Measurements from ENCODE around the gene CASZ1.

CASZ1 gene

DNA sequence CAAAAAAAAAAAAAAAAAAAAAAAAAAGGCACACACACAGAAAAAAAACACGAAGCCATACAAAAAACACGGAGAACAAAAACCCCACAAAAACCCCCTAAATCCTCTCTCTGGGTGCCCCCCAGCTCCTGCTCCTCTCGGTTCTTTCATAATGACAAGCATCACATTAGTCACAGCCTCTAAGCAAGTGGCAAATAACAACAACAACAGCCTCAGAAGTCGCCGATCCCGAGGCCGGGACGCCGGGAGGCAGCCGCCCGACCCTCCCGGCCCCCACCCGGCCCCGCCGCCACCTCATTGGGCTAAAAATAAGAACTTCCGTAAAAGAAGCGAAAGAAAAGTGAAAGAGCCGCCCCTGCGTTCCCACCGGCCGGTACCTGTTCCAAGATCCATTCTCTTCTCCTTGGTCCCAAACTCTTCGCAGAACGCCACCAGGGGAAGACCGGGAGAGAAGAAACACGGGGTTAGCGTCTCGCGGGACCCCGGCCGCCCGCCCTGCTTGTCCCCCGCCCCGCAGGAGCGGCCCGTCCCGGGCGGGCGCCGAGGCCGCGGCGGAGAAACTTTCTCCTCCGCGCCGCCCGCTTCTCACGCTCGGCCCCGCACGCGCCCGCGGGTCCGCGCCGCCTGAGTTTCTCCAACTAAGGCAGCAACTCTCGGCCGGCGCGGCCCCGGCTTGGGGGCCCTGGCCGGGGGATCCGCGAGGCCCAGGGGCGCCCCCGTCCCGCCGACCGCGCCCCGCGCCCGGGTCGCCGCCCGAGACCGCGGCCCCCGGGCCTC, 102.8 kb downstream of the CASZ1 start:
- intact Hi-C loops (cut with DNase I): loop anchor here (5.0 to 10.0 kb wide), 2 partner anchors 174 to 869 kb away; partner anchors contain the start of gene CLSTN1
- DNase-seq: peak in 2 of 10 donors; percentile 10 to 28

DNA sequence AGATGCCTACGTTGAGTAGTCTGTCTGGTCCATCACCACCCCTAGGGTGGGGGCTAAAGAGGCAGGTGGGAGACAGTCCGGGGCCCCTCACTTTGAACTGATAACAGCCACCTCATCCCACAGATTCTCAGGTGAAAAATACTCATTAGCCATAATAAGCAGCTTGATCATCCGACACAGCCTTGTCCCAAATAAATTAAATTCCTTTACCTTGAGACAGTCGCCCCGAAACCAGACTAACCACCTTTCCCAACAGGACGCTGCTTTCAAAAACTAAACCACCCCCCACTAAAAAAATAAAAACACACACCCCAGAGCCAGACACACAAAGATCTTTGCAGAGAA, 103.3 kb downstream of the CASZ1 start:
- intact Hi-C loops (cut with DNase I): loop anchor here (5.0 to 10.0 kb wide), 2 partner anchors 174 to 868 kb away; partner anchors contain the start of gene CLSTN1
- DNase-seq: no peak

DNA sequence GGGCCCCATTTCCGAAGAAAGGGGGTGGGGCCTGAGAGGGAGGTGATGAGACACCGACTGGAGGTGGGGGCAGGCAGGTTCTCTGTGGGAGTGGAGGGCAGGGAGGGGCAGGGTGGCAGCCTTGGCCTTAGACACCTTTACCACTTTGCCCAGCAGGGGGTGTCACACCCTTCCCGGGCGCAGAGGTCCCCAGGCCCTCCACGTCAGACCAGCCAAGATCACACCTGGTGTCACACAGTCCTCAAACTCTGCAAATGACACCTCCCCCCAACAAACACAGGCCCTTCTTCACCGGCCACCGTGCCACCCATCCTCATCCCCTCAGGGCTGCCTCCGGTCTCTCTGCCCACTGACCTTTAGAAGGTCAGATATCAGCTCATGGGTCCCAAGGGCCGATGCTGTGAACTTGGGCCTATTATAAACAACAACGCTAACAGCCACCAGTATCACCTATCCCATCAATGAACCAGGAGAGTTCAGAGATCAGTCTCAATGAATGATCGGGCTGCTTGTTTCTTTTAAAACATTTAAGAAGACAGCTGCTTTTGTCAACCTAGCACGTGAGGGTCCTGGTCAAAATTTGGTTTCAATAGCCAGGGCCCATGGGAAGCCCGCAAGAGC, 103.9 kb downstream of the CASZ1 start:
- DNase-seq: no peak
- intact Hi-C loops (cut with DNase I): loop anchor here (5.0 to 10.0 kb wide), 2 partner anchors 175 to 868 kb away; partner anchors contain the start of gene CLSTN1

DNA sequence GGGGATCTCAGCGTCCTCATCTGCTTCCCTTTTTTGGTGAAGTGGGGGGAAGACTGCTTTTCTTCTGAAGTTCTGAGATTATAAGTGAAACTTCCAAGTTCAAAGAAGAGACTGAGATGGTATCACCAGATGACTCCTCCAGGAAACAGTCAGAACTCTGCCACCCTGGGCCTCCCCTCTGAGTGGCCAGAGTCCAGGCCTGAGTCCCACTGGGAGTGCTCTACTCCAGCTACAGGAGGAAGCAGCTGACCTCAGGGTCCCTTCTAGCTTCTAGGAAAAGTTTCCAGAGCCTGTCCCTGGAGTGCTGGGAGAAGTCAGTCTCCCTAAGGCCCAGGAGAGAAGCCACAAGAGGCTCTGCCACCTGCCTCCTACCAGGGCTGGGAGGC, 104.7 kb downstream of the CASZ1 start:
- no peak for DNase-seq
- intact Hi-C loops (cut with DNase I): loop anchor here (5.0 to 10.0 kb wide), 2 partner anchors 176 to 867 kb away; partner anchors contain the start of gene CLSTN1

DNA sequence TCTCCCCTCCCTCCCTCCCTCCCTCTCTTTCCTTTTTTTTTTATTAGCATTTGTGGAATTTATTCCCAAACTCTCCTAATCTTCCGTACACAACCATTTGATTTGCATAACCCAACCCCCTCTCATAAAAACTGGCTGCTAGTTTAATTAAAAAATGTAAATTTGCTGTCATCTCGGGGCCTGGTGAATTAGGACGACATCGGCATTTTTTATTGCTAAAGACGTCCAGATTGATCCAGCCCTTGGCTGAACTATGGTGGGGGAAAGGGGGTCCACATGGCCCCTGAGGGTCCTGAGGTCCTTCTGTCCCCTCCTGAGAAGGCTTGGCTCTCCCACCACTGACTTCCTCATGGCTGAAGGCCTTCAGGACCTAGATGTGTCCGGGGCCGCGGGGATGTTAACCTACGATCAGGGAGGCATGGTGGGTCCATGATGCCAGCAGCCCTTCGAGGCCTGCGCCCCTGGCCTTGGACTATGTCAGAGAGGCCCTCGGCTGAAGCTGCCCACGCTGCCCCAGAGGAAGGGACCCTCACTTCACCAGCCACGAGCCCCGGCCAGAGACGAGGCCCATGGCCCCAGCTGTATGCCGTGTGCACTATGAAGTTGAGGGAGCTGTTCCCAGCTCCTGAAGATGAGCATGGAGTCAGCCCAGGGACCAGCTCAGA, 105.2 kb downstream of the CASZ1 start:
- intact Hi-C loops (cut with DNase I): loop anchor here (5.0 to 10.0 kb wide), 2 partner anchors 176 to 866 kb away; partner anchors contain the start of gene CLSTN1
- DNase-seq: no peak

DNA sequence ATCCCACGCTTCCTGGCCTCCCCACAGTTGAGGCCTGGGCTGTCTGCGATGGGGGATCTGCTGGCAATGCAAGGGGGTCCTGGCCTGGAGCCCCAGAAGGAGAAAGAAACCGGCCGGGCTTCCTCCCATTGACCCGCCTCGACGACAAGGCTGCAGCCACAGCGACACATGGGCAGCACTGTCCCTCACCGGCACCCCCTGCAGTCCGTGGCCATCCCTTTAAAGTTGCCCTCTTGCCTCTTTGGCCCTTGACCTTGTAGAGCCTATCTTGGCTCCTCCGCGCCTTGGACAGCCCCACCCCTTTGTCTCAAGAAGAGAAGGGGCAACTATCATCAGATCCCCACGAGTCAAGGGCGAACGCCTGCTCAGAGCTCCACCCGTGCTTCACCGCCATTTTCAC, 106.0 kb downstream of the CASZ1 start:
- intact Hi-C loops (cut with DNase I): loop anchor here (5.0 to 10.0 kb wide), 2 partner anchors 177 to 866 kb away; partner anchors contain the start of gene CLSTN1

DNA sequence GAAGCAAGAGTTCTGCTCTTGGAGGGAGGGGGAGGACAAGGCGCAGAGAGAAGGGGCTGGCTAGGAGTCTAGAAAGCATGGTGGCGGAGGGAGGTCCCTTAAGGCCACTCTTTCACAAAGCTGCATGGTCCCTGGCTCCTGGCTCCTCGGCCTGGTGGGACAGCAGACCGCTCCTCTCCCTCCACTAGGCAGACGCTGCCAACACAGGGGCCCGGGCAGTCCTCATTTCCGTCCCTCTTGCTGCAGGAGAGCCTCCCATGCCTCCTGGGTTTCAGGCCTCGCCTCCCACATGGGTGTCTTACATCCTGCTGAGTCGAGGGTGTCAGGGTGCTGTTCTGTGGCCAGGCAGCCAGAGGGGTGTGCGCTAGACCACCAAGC, 108.0 kb downstream of the CASZ1 start:
- DNase-seq: no peak
- intact Hi-C loops (cut with DNase I): no loop called here

More for the DNA sequence above, 106.0 kb downstream of the CASZ1 start:
- no peak for DNase-seq

DNA sequence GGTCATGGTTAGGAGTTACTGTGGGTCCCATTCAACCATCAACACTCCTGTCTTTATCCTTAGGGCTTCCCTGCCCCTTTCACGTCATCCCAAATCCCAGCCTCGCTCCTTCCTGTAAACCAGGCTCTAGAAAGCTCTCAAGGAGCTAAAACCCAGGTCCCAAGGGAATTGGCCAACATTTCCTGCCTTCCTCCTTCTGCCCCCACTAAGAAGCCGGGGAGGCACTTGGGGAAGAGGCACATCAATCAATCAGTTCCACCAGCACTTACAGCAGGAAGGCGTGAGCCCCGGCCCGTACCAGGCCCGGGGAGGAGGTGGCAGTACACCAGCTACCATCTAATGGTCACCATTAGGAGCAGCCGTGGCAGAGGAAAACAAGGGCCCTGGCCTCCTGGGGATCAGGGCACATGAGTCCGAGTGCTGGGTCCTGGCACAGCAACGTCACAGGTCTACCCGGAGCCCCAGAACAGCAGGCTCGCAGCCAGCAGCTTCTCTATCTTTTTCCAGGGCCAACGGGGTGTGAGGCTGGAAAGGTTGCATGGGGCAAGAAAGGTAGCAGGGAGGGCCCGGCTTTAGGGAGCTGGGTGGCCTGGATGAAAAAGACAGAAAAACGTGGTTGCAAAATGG, 108.6 kb downstream of the CASZ1 start:
- intact Hi-C loops (cut with DNase I): no loop called here
- no peak for DNase-seq

DNA sequence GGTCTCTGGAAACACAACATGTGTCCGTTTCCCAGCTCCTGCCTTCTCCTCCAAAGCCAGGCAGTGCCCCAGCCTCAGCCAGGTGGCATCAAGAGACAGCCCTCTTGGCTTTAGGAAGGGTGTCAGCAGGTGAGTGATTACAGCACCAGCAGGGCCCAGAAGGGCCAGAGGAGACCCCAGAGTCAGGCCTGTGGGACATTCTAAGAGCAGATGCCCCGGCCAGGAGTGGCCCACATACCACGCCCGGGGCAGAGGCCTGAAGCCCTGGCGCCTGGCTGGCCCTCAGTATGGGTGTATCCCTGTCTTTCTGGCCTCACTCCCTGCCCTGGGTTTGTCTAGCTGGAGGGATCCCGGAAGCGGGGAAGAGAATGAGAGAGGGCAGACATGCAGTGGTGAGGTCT, 109.2 kb downstream of the CASZ1 start:
- no peak for DNase-seq
- intact Hi-C loops (cut with DNase I): no loop called here

DNA sequence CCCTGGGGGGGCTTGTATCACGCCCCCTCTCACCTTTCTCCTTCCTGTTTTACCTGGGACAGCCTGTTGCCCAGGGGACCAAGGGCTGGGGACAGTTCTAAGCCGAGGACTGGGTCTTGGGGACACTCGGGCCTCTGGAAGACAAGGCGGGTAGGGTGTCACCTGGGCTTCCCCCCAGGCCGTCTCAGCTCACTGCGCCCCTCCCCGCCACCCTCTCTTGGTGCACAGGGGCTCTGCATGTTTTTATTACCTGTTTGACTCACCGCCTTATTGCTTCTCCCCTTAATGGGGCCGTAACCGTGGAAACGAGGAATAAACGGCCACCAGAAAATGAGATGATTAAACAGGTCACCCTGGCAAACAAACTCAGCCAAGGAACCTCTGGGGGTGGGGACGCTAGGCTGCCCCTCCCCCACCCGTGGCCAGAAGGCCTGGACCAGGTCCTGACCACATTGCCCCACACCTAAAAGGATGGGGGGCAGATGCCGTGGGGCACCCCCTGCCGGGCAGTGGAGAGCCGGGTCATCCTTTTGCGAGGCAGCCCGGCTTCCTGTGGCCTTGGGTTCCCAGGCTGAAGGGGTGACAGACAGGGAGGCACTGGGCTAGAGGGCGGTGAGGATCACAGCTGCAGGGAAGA, 109.9 kb downstream of the CASZ1 start:
- DNase-seq: no peak
- intact Hi-C loops (cut with DNase I): no loop called here

DNA sequence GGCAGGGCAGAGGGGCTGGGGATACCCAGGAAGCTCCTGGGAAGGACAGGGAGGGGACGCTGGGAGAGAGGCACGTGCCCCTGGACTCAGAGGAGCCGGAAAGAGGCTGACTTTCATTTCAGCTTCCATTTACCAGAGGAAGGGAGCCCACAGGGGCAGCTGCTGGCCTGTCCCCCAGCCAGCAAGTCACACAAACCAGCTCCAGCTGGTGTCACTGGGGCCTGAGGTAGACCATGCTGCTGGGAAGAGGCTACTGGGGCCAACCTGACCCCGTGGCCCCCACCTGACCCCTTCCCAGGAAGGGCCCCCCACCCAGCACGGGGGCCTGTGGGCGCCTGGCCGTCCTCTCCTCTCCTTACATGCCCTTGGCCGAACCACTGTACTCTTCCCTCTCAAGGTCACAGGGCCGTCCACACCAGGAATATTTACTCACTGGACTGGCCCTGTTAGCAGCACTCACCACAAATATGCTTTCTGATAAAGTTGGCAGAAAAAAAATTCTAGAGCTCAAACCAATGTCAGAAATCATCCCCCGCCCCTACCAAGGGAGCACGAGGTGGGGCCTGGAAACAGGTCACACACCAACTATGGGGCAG, 110.5 kb downstream of the CASZ1 start:
- intact Hi-C loops (cut with DNase I): no loop called here
- no peak for DNase-seq

DNA sequence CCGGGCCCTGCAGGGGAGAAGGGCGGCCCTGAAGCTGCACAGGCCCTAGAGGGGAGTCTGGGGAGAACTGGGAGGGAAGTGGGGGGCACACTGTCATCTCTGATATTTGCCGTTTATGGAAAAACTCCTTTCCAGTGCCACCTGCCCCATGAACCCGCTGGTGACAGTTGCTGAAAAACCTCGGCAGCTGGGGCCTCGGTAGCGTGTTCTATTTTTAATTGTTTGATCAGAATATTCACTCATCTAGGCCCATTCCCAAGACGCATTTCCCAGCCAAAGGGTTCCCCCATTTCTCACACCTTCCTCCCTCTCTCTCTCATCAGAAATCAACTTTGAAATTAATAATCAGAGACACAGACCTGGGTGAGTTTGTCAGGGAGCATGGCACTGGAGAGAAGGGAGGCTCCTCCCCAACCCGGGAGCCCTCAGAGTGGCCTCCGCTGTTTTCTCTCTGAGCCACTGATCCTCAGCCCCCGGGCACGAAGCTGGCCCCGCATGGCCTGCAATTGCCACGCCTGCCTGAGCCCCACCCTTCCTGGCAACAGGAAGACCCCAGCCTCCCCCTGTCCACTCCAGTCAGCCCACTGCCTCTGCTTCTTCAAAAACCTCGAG, 111.1 kb downstream of the CASZ1 start:
- intact Hi-C loops (cut with DNase I): no loop called here
- DNase-seq: no peak

DNA sequence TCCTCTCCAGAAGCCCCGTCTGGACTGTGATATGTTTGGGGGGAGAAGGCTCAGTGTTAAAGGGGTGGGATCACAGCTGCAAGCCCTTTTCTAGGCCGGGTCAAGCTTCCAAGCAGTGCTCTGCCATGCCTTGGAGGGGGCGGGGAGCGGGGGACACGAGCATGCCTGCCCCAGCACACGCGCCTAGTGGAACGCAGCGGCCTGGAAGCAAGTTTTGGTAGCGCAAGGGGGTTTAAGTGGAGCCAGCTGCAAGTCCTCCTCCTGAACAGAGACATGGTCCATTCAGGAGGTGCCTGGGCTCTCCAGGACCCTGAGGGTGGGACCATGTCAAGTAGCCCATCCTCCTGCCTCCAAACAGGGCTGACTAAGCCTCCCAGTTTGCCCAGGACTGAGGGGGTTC, 112.2 kb downstream of the CASZ1 start:
- intact Hi-C loops (cut with DNase I): no loop called here

DNA sequence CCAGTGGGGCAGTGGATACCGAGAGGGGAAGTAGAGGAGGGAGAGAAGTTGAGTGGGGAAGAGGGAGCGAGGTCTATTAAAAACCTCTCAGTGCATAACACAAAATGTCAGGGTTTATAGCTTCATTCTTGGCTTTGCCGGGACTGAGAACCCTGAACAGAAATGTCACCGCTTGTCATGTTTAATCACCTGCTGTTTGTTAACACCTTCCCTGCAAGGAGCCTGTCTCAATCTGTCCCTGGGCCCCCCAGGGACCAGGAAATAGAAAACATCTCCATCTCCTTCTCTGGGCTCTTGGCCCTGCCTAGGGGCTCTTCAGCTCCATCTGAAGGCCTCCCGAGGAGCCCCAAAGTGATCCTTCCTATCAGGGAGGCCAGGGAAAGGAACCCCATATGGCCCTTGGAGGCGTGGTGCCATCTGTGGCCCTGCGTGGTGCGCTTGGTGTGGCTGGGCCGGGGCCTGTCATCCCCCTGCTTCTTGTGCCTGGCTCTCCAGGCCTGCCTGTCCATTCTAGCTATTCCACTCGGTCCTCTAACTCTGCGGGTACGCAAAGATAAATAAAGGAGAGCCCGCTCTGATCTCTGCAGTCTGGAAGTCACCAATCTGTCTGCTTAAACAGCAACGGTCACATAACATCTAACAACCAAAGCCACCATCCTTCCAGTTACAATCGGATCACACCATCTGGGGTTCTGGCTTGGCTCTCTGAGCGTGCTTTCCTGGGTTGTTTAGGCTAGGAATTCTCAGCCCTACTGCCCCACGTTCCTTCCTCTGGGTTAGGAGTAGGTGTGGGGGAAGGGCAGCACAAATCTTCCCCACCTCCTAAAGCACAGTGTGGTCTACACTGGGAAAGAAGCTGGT, 113.8 kb downstream of the CASZ1 start:
- DNase-seq: no peak
- intact Hi-C loops (cut with DNase I): no loop called here

More for the DNA sequence above, 112.2 kb downstream of the CASZ1 start:
- no peak for DNase-seq

DNA sequence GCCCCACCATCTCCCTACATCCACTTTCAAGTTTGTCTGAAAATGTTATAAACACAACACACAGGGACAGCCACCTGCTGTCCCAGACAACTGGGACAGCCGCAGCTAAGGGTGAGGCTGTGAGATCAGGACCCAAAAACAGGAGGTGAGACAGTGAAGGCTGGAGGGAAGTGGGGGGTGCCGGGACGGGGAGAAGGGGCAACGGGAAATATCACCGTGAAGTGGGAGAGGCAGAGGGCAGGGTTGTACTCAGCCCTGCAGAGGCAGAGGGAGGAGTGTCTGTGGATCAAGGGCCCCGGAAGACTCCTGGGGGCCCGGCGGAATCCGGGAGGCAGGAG, 114.4 kb downstream of the CASZ1 start:
- no peak for DNase-seq
- intact Hi-C loops (cut with DNase I): no loop called here

DNA sequence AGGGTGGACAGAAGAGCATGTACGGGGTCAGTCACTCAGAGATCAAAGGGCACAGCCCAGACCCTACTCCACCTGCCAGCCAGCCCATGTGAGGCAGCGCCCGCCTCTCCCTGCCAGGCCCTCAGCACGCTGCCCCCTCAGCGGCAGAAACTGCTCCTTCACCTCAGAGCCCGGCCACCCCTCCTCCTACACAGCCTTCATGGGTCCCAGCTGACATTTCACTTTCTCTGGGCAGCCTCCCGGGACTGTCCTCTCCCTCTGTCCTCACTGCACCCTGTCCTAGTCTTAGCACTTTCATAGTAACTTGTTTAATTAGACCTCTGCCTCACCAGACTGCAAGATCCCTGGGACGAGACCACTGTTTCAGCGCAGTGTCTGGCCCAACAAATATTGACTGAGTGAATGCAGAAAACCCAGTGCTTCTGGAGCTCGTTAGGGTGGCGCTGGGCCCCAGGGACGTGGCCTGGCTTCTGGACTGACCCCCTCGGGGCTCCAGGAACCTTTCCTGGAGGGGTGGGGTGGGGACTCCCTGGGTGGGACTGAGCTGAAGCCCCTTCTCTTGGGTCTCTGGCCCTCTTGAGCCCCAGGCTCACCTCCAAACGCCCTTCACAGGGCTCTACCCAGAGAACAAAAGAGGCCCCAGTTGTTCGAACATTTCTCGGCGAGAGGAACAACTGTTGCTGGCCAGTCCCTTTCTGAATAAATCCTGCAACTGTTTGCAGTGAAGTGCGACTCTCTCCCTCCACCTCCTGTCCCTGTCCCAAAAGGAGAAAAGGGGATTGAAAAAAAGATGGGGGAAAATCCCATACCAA, 114.9 kb downstream of the CASZ1 start:
- intact Hi-C loops (cut with DNase I): no loop called here
- no peak for DNase-seq

DNA sequence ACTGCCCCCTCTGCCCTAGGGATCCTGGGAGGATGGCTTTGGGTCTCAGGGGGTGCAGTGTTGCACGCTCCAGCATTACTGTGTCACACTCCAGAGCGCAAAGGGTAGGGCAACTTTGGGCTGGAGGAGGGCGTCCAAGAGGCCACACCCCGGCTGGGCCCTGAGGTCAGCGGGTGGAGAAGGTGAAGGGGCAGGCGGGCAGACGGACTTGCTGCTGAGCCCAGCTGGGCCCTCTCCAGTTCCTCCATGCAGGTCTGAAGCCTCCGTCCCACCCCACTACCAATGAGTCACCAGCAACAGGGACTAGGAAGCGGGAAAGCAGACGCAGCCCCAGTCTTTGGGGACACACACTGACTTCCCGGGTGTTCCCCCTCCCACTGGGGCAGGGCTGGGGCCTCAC, 116.0 kb downstream of the CASZ1 start:
- no peak for DNase-seq
- intact Hi-C loops (cut with DNase I): no loop called here
